WTC11 (cell line): ENCODE results near the gene RRP36. TPM values are rescaled to one million over a fixed set of nuclear protein-coding genes. Genes with fewer than 3 reads are reported as not detected.

Experiments
- ATAC-seq: fragments of 200-7000 bp; cut with Tn5 transposase; 2 replicates; pipeline ENCODE4 v1.10.0; 2021; ENCODE audit warnings: mild to moderate bottlenecking, moderate library complexity
- CTCF ChIA-PET: fragments of 300-600 bp; sonication (Branson Sonifier 250); formaldehyde crosslinking; loops from one replicate; lab custom pipeline; 2021; ENCODE audit warnings: antibody characterized with exemption; lab: Charles Lee
- POLR2A ChIA-PET: fragments of 350-600 bp; sonication (Branson Sonifier 250); formaldehyde crosslinking; loops from one replicate; lab custom pipeline; 2021; ENCODE audit warnings: antibody characterized with exemption; lab: Charles Lee
- DNase-seq: peaks from one replicate; pipeline ENCODE4 v3.0.0; 2021; ENCODE audit warnings: low spot score
- H3K27ac Mint-ChIP-seq: 2 replicates; pipeline ENCODE4 v1.8.0; 2021; ENCODE audit warnings: mixed read lengths
- H3K27me3 Mint-ChIP-seq: 2 replicates; pipeline ENCODE4 v1.8.0; 2021; ENCODE audit warnings: low read depth, mild to moderate bottlenecking, moderate library complexity, mixed read lengths
- H3K36me3 Mint-ChIP-seq: 2 replicates; pipeline ENCODE4 v1.8.0; 2021; ENCODE audit warnings: mixed read lengths
- H3K4me1 Mint-ChIP-seq: 2 replicates; pipeline ENCODE4 v1.8.0; 2022; ENCODE audit warnings: mixed read lengths
- H3K4me3 Mint-ChIP-seq: 2 replicates; pipeline ENCODE4 v1.8.0; 2021; ENCODE audit warnings: mild to moderate bottlenecking, moderate library complexity, mixed read lengths
- H3K9me3 Mint-ChIP-seq: 2 replicates; pipeline ENCODE4 v1.8.0; 2021; ENCODE audit warnings: mixed read lengths
- ATF1 ChIP-seq: sonication (generic); formaldehyde crosslinking; IDR thresholded peaks from 2 replicates; pipeline ENCODE4 v1.8.1; 2023; ENCODE audit warnings: mild to moderate bottlenecking, moderate library complexity, missing genetic modification reagents
- CBFB ChIP-seq: sonication (generic); formaldehyde crosslinking; IDR thresholded peaks from 2 replicates; pipeline ENCODE4 v1.8.1; 2022; ENCODE audit warnings: mild to moderate bottlenecking, low read depth, missing genetic modification reagents
- CREB1 ChIP-seq: sonication (generic); formaldehyde crosslinking; IDR thresholded peaks from 2 replicates; pipeline ENCODE4 v1.8.0; 2023; ENCODE audit warnings: mild to moderate bottlenecking, missing genetic modification reagents
- CREM ChIP-seq: sonication (generic); formaldehyde crosslinking; IDR thresholded peaks from 2 replicates; pipeline ENCODE4 v1.8.1; 2022; ENCODE audit warnings: mild to moderate bottlenecking, missing genetic modification reagents, moderate library complexity
- FOXJ3 ChIP-seq: sonication (generic); formaldehyde crosslinking; IDR thresholded peaks from 2 replicates; pipeline ENCODE4 v1.9.0; 2021; ENCODE audit warnings: missing genetic modification reagents, mild to moderate bottlenecking, borderline replicate concordance
- MYBL2 ChIP-seq: sonication (generic); formaldehyde crosslinking; IDR thresholded peaks from 2 replicates; pipeline ENCODE4 v1.8.1; 2023; ENCODE audit warnings: mild to moderate bottlenecking, moderate library complexity, missing genetic modification reagents
- NFATC4 ChIP-seq: fragments of 250-450 bp; sonication (Bioruptor Pico); IDR thresholded peaks from 2 replicates; pipeline ENCODE4 v1.9.0; 2021; ENCODE audit warnings: mild to moderate bottlenecking
- PRRX2 ChIP-seq: fragments of 250-450 bp; sonication (Bioruptor Pico); IDR thresholded peaks from 2 replicates; pipeline ENCODE4 v1.8.0; 2021; ENCODE audit warnings: mild to moderate bottlenecking
- RELA ChIP-seq: sonication (generic); formaldehyde crosslinking; IDR thresholded peaks from 2 replicates; pipeline ENCODE4 v1.8.1; 2022; ENCODE audit warnings: missing genetic modification reagents, mild to moderate bottlenecking, borderline replicate concordance
- TP53 ChIP-seq: sonication (generic); formaldehyde crosslinking; IDR thresholded peaks from 2 replicates; pipeline ENCODE4 v1.8.1; 2023; ENCODE audit warnings: mild to moderate bottlenecking, missing genetic modification reagents
- USF1 ChIP-seq: sonication (generic); formaldehyde crosslinking; IDR thresholded peaks from 2 replicates; pipeline ENCODE4 v1.8.0; 2022; ENCODE audit warnings: mild to moderate bottlenecking, missing genetic modification reagents
- ZNF121 ChIP-seq: sonication (generic); formaldehyde crosslinking; IDR thresholded peaks from 2 replicates; pipeline ENCODE4 v1.8.0; 2023; ENCODE audit warnings: missing genetic modification reagents
- ZNF219 ChIP-seq: sonication (generic); formaldehyde crosslinking; IDR thresholded peaks from 2 replicates; pipeline ENCODE4 v1.8.0; 2023; ENCODE audit warnings: missing genetic modification reagents, mild to moderate bottlenecking, borderline replicate concordance
- ZNF281 ChIP-seq: sonication (generic); formaldehyde crosslinking; IDR thresholded peaks from 2 replicates; pipeline ENCODE4 v1.8.0; 2023; ENCODE audit warnings: mild to moderate bottlenecking, missing genetic modification reagents
- ZNF416 ChIP-seq: fragments of 250-450 bp; sonication (Bioruptor Pico); IDR thresholded peaks from 2 replicates; pipeline ENCODE4 v1.9.0; 2021; ENCODE audit warnings: mild to moderate bottlenecking, inconsistent platforms
- total RNA-seq: library from RNA; stranded (reverse); gene quantifications from 3 replicates; pipeline ENCODE4 v1.2.3, GENCODE V29; 2021
- TF ChIP-seq, protein P1 (sequence below): fragments of 250-450 bp; sonication (Bioruptor Pico); IDR thresholded peaks from 2 replicates; pipeline ENCODE4 v1.9.0; 2021; ENCODE audit warnings: mild to moderate bottlenecking
- TF ChIP-seq, protein P2 (sequence below): fragments of 250-450 bp; sonication (Bioruptor Pico); IDR thresholded peaks from 2 replicates; pipeline ENCODE4 v1.9.0; 2021; ENCODE audit warnings: mild to moderate bottlenecking, borderline replicate concordance

RRP36 gene
- total RNA-seq, 1 experiment from 2014 or later: 81.0 TPM

GRCh38 chr6:43020052-43020705 is 1.2 kb upstream of the RRP36 start (continued):
- TF ChIP-seq ZNF281 (CRISPR knock-in tag) (no peak), ATF1 (CRISPR knock-in tag) (no peak), MYBL2 (no peak), CREB1 (CRISPR knock-in tag) (no peak), ZNF219 (CRISPR knock-in tag) (no peak), FOXJ3 (no peak)
- TF ChIP-seq, protein P1, sequence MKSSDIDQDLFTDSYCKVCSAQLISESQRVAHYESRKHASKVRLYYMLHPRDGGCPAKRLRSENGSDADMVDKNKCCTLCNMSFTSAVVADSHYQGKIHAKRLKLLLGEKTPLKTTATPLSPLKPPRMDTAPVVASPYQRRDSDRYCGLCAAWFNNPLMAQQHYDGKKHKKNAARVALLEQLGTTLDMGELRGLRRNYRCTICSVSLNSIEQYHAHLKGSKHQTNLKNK (CRISPR knock-in tag): no peak

GRCh38 chr6:43020847-43021246 is 576 bp upstream of the RRP36 start:
- H3K4me1 Mint-ChIP-seq: peaks cover 12% of the 10 kb centered on the region
- peak; percentile 84 for ATAC-seq
- H3K9me3 Mint-ChIP-seq: no peaks in the 10 kb centered on the region
- CTCF ChIA-PET: interaction anchor here (0.8 to 2.9 kb wide), 8 partner anchors 14 to 154 kb away, joined by 3 to 18 read pairs (median 5); partner anchors contain the start of genes CUL7 and GNMT
- POLR2A ChIA-PET: interaction anchor here (0.7 to 3.1 kb wide), 7 partner anchors 14 to 150 kb away, joined by 3 to 12 read pairs (median 3); partner anchors contain the start of genes CNPY3, CUL7, PEX6 and PPP2R5D
- DNase-seq: peak; percentile 36
- H3K4me3 Mint-ChIP-seq: peak overlapping the region; percentile 74
- peaks cover 40% of the 10 kb centered on the region for H3K36me3 Mint-ChIP-seq
- TF ChIP-seq TP53 (CRISPR knock-in tag) (no peak), ZNF416 (no peak), CREM (CRISPR knock-in tag) (no peak), NFATC4 (no peak), PRRX2 (CRISPR knock-in tag) (no peak), USF1 (CRISPR knock-in tag) (no peak), CBFB (no peak), ZNF121 (CRISPR knock-in tag) (no peak), RELA (CRISPR knock-in tag) (no peak)
- TF ChIP-seq, protein P2, sequence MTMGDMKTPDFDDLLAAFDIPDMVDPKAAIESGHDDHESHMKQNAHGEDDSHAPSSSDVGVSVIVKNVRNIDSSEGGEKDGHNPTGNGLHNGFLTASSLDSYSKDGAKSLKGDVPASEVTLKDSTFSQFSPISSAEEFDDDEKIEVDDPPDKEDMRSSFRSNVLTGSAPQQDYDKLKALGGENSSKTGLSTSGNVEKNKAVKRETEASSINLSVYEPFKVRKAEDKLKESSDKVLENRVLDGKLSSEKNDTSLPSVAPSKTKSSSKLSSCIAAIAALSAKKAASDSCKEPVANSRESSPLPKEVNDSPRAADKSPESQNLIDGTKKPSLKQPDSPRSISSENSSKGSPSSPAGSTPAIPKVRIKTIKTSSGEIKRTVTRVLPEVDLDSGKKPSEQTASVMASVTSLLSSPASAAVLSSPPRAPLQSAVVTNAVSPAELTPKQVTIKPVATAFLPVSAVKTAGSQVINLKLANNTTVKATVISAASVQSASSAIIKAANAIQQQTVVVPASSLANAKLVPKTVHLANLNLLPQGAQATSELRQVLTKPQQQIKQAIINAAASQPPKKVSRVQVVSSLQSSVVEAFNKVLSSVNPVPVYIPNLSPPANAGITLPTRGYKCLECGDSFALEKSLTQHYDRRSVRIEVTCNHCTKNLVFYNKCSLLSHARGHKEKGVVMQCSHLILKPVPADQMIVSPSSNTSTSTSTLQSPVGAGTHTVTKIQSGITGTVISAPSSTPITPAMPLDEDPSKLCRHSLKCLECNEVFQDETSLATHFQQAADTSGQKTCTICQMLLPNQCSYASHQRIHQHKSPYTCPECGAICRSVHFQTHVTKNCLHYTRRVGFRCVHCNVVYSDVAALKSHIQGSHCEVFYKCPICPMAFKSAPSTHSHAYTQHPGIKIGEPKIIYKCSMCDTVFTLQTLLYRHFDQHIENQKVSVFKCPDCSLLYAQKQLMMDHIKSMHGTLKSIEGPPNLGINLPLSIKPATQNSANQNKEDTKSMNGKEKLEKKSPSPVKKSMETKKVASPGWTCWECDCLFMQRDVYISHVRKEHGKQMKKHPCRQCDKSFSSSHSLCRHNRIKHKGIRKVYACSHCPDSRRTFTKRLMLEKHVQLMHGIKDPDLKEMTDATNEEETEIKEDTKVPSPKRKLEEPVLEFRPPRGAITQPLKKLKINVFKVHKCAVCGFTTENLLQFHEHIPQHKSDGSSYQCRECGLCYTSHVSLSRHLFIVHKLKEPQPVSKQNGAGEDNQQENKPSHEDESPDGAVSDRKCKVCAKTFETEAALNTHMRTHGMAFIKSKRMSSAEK (CRISPR knock-in tag): no peak
- H3K27me3 Mint-ChIP-seq: no peaks in the 10 kb centered on the region
- peak overlapping the region; percentile 87; the same call in 1 of the 2 replicates for H3K27ac Mint-ChIP-seq
